Stimulated activated naive CD8-positive, alpha-beta T cell treated with anti-CD3 and anti-CD28 coated beads, Interleukin-15, amount 100 ng/mL, for 72 hours (primary cell): ENCODE results near the gene DOK5.

ENCODE experiments used
- ATAC-seq: fragments of 150-1000 bp; cut with Tn5 transposase; 2 replicates; pipeline ENCODE4 v1.10.0; 2021; ENCODE audit warnings: mild to moderate bottlenecking, moderate library complexity
- DNase-seq, 2 donors: peaks; one replicate each; pipeline ENCODE4 v3.0.0; 2021 to 2022
- H3K27ac Mint-ChIP-seq, 2 donors: one replicate each; pipeline ENCODE4 v1.8.0; 2022; ENCODE audit warnings: mild to moderate bottlenecking in 2 of 2, mixed read lengths in 2 of 2, moderate library complexity in 2 of 2
- H3K27me3 Mint-ChIP-seq: one replicate; pipeline ENCODE4 v1.8.0; 2022; ENCODE audit warnings: mixed read lengths
- H3K4me1 Mint-ChIP-seq: one replicate; pipeline ENCODE4 v1.8.0; 2022; ENCODE audit warnings: mild to moderate bottlenecking, mixed read lengths
- H3K4me3 Mint-ChIP-seq, 2 donors: one replicate each; pipeline ENCODE4 v1.8.0; 2022; ENCODE audit warnings: mild to moderate bottlenecking in 2 of 2, mixed read lengths in 2 of 2, moderate library complexity in 1 of 2
- H3K9me3 Mint-ChIP-seq, 2 donors: one replicate each; pipeline ENCODE4 v1.8.0; 2022; ENCODE audit warnings: mixed read lengths in 2 of 2

DOK5 gene

DNA sequence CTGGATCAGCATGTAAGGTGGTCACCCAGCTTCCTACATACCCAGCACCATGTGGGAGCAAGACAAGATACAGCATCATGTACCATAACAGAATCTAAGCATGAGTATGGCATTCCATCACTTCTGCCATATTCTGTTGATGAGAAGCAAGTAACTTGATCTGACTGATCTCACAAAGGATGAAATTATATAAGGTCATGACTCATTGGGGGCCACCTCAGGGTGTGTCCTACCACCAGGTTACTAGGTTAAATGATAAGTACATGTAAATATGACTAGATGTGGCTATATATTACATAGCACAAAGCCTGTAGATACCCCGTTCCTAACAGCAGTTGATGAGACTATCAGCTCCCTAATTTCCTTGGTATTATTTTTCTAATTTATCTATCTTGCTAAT, 213.1 kb downstream of the DOK5 start:
- peaks cover 4% of the 10 kb centered on the region for H3K27me3 Mint-ChIP-seq
- no peak for DNase-seq
- H3K9me3 Mint-ChIP-seq = no peaks in the 10 kb centered on the region
- no peaks in the 10 kb centered on the region for H3K4me1 Mint-ChIP-seq
- ATAC-seq = no peak
- no peak overlapping the region for H3K4me3 Mint-ChIP-seq
- no peak overlapping the region for H3K27ac Mint-ChIP-seq

DNA sequence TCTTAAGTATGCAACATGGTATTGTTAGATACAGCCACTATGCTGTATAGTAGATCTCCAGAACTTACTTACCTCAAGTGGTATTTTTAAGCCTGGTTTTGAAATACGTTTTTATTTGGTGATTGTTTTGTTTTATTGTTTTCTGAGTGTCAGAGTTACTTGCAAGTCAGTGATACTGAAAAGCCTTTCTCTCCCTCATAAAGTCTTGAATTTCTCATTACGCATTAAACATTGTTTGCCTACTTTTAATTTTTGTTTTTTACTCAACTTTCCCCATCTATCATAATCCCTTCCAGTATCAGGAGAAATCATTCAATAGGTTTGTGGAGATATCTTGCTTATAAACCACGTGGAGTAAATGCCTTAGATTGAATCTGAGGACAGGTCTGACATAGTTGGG, 214.9 kb downstream of the DOK5 start:
- no peaks in the 10 kb centered on the region for H3K4me1 Mint-ChIP-seq
- H3K27me3 Mint-ChIP-seq = peaks cover 8% of the 10 kb centered on the region
- H3K27ac Mint-ChIP-seq = no peak overlapping the region
- H3K4me3 Mint-ChIP-seq = no peak overlapping the region
- peaks cover 0 to 6% of the 10 kb centered on the region in 2 donors for H3K9me3 Mint-ChIP-seq
- DNase-seq (no peak), ATAC-seq (no peak)

DNA sequence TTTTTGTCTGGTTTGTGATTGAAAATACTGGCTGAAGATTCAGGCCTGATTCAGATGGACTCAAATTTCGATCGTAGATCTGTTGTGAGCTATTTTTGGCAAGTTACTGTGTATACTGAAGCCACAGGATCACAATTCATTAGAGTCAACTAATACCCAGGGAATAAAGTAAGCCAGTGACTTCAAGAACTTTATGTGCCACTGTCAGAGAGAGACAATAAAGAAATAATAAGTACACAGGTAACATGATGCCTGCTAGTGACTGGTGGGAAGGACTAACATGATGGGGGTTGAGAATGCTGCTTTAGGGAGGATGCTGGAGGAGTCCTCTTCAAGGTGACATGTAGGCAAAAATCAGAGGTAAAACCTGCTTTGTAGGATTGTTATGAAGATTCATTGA, 215.9 kb downstream of the DOK5 start:
- H3K9me3 Mint-ChIP-seq = peaks cover 0 to 6% of the 10 kb centered on the region in 2 donors

DNA sequence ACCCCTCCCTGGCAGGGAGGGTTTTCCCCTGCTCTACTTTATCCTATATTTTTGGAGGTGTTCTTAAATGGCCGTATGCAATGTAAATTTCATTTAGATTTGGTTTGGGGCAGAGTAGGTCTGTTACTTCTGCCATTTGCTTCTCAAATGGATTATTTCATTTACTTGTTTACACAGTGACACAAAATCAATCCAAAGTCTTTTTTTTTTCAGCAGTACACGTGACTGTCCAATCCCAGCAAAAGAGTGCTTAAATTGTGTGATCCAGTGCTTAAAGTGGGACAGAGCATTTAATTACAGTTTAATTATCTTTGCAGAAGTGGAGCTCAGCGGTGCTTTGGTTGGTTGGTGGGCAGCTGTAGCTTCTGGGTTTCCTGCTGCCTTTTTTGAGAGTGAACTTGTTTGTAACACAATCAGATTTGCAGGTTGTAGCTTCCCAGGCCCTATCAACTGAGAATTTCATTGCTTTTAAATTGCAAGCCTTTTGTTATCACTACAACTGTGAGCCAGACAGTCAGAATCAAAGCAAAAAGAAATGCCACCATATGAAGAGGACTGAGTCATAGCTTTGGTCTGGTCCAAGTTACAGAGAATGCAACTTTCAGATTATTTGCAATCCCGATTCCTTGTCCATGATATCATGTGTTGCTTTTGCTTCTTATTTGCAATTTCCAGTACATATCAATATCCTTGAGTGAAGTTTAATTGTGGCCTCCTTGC, 216.9 kb downstream of the DOK5 start:
- Mint-ChIP-seq H3K4me3 (no peak overlapping the region), H3K27ac (no peak overlapping the region), H3K9me3 (peaks cover 0 to 6% of the 10 kb centered on the region in 2 donors), H3K4me1 (no peaks in the 10 kb centered on the region), H3K27me3 (peaks cover 8% of the 10 kb centered on the region)
- DNase-seq (no peak), ATAC-seq (no peak)

More for the DNA sequence above, 215.9 kb downstream of the DOK5 start:
- Mint-ChIP-seq H3K4me3 (no peak overlapping the region), H3K27me3 (peaks cover 8% of the 10 kb centered on the region), H3K4me1 (no peaks in the 10 kb centered on the region), H3K27ac (no peak overlapping the region)
- DNase-seq (no peak), ATAC-seq (no peak)

DNA sequence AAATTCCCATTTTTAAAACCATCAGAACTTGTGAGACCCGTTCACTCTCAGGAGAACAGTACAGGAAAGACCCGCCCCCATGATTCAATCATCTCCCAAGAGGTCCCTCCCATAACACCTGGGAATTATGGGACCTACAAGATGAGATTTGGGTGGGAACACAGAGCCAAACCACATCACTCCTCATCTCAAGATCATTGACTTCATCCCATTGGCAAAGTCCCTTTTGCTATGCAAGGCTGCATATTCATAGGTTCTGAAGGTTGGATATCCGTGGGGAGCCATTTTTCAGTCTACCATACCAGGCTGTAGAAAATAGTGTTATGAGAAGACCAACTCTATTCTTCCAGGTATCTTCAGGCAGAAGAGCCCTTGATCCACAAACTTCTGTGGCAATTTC, 219.1 kb downstream of the DOK5 start:
- no peak overlapping the region for H3K27ac Mint-ChIP-seq
- DNase-seq = no peak
- H3K27me3 Mint-ChIP-seq = peaks cover 8% of the 10 kb centered on the region
- no peak overlapping the region for H3K4me3 Mint-ChIP-seq
- ATAC-seq = no peak
- H3K9me3 Mint-ChIP-seq = peaks cover 0 to 6% of the 10 kb centered on the region in 2 donors
- H3K4me1 Mint-ChIP-seq = no peaks in the 10 kb centered on the region

DNA sequence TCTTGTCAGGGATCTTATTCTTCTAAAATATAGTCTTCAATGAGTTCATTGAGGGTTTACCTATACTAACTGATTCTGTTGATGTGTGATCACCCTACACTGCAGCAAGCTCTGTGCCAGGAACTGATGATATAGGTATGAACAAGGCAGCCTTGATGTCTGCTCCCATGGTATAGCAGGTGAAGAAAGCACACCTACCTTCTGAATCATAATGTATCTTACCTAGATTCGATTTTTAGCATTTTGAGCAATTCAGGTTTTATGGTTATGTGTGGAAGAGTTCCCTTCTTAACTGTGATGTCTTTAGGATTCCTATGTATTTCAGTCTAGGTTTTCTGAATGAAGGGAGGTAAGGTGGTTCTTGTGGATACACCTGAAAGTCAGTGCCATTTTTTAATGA, 223.0 kb downstream of the DOK5 start:
- no peak for ATAC-seq
- no peaks in the 10 kb centered on the region for H3K4me1 Mint-ChIP-seq

More for the DNA sequence above, 223.0 kb downstream of the DOK5 start:
- no peak for DNase-seq
- Mint-ChIP-seq H3K9me3 (peaks cover 0 to 6% of the 10 kb centered on the region in 2 donors), H3K27ac (no peak overlapping the region), H3K4me3 (no peak overlapping the region), H3K27me3 (peaks cover 8% of the 10 kb centered on the region)
